ENCODE results near the gene CELF1.

The CELF1 gene

GRCh38 chr11:47507563-47508239, 45.2 kb downstream of the CELF1 start:
- DNase-seq, result no peak

GRCh38 chr11:47506795-47507562, 46.0 kb downstream of the CELF1 start:
- no peak for DNase-seq

GRCh38 chr11:47506373-47506772, 46.6 kb downstream of the CELF1 start:
- DNase-seq, result no peak

- DNase-seq, result no peak
Observed at GRCh38 chr11:47504910-47505309, 48.0 kb downstream of the CELF1 start.

- no peak for DNase-seq
Observed at GRCh38 chr11:47503227-47503626, 49.7 kb downstream of the CELF1 start.

GRCh38 chr11:47502767-47503166, 50.2 kb downstream of the CELF1 start:
- no peak for DNase-seq

- DNase-seq, result no peak
Observed at GRCh38 chr11:47501101-47501500, 51.8 kb downstream of the CELF1 start.

- DNase-seq, result no peak
Observed at GRCh38 chr11:47500121-47500520, 52.8 kb downstream of the CELF1 start.

GRCh38 chr11:47499614-47500013, 53.3 kb downstream of the CELF1 start:
- no peak for DNase-seq

GRCh38 chr11:47499161-47499560, 53.8 kb downstream of the CELF1 start:
- DNase-seq, result no peak

- DNase-seq, result no peak
Observed at GRCh38 chr11:47498584-47499152, 54.3 kb downstream of the CELF1 start.

- DNase-seq, result no peak
Observed at GRCh38 chr11:47498149-47498548, 54.8 kb downstream of the CELF1 start.

- DNase-seq, result no peak
Observed at GRCh38 chr11:47496808-47497207, 56.1 kb downstream of the CELF1 start.

GRCh38 chr11:47495856-47496217, 57.1 kb downstream of the CELF1 start:
- no peak for DNase-seq

- no peak for DNase-seq
Observed at GRCh38 chr11:47495011-47495855, 57.7 kb downstream of the CELF1 start.

GRCh38 chr11:47489395-47489755, 63.6 kb downstream of the CELF1 start:
- DNase-seq, result no peak

GRCh38 chr11:47488674-47489394, 64.1 kb downstream of the CELF1 start:
- DNase-seq, result no peak

- DNase-seq, result no peak
Observed at GRCh38 chr11:47488111-47488510, 64.8 kb downstream of the CELF1 start.

GRCh38 chr11:47487421-47487820, 65.5 kb downstream of the CELF1 start:
- DNase-seq, result no peak

GRCh38 chr11:47485107-47485506, 67.8 kb downstream of the CELF1 start:
- no peak for DNase-seq

- no peak for DNase-seq
Observed at GRCh38 chr11:47483457-47483856, 69.5 kb downstream of the CELF1 start.

GRCh38 chr11:47480762-47481161, 72.2 kb downstream of the CELF1 start:
- DNase-seq, result no peak
